HUDEP-2 (cell line): ENCODE measurements around the gene CTRB1.

Experiments
- DNase-seq, 76 experiments: peaks; one replicate each; lab custom pipeline; 2025; ENCODE audit not compliant: unreplicated experiment in 76 of 76; lab: John Stamatoyannopoulos, UW

Gene CTRB1

DNA sequence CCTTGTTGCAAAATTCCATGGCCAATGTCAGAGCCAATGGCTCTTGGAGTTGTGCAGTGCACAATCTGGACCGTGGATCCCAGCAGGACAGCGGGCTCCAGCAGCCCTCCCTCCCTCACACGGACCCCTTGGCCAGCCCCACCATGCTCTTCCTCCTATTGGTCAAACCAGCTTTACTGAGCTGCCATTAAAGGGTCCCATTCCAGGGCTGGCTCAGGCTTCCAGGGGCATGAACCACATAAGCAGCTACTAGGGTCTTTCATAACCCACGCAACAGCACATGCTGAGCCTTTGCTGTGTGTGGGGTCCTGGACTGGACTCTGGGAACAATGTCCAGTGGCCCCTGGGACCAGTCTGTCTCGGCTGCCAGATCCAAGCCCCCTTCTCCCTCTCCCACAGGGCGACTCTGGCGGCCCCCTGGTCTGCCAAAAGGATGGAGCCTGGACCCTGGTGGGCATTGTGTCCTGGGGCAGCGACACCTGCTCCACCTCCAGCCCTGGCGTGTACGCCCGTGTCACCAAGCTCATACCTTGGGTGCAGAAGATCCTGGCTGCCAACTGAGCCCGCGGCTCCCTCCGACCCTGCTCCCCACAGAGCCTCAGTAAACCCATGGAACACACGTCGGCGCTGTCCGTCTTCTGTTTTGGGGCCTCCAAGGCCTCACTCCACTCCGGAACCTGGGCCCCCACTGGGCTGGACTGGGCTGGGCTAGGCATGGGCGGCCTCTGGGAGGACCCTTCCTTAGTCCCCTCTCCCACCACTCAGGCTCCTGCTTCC lies 5.7 kb downstream of the CTRB1 start:
- DNase-seq, result no peak

DNA sequence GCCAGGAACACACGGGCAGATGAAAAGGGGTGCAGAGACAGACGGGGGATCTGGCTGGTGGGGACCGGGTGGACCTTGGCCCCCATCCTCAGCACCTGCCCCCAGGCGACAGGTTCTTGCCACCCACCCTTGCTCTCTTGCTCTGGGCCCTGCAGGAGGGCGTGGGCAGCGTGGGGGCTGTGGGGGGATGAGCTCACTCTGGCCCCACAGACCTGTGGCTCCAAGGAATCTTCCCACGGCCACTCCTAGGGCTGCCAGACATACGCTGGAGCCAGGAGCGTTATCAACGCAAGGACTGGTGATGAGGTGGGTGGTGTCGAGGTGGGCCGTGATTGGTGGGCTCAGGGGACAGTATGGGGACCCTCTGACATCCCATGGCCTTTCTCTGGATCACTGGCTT lies 6.3 kb downstream of the CTRB1 start:
- DNase-seq, result no peak

DNA sequence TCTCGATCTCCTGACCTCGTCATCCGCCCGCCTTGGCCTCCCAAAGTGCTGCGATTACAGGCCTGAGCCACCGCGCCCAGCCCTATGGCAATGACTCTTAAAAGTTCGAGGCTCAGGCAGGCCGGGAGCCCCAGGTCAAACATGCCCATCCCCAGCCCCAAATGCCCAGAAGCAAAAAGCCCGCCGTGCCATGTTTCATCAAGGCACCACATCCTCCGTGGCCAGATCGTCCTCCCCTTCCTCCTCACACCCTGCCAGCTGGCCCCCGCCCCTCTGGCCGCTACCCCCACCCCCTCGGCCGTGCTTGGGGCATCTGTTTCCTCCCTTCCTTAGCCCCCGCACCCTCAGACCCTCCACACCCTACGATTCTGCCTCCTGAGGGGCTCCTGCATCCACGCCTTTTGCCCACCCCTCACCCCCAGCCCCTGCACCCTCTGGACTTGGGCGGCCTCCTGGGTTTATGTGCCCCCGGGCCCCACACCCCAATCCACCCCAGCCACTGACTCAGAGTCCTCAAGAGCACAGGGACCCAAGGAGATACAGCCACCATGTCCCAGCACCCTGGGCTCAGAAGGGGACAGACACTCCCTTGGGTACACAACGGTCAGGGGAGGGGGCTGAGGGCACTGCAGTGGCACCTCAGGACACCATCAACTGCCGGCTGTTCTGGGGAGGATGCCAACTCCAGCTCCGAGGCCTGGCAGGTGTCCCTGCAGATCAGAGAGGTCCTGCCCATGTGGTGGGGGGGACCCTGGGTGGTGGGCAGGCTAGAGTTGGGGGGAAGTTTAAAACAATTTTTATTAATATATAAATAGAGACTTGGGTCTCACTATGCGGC lies 7.1 kb downstream of the CTRB1 start:
- no peak for DNase-seq

DNA sequence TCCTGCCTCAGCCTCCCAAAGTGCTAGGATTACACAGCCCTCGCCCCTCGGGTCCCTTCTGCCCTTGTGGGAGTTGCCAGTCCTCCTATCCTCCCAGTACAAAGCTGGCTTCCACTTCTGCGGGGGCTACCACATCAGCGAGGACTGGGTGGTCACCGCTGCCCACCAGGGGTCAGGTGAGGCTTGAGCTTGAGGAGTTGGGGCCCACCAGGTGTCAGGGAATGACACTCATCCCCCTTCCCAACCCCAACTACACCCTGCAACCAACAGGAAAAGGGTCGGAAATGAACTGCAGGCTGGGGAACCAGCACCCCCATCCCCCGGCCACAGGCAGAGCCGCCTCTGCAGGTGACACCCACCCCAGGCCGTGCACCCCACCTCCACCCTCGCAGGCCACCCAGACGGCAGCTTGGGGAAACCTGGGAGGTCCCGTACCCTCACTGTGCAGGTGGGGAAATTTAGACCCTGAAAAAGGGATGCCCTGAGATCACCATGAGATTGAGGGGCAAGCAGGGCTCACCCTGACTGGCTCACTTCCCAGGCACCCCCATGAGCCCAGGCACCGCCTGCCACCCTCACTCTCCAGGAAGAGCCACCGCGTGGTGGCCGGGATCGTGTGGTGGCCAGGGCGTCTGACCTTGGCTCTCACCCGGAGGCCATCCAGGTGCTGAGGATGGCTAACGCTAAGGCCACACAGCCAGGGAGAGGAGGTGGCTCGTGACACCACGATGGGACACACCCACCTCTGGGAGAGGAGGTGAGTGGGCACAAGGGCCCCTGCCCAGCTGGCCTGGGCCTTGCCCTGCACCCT lies 8.0 kb downstream of the CTRB1 start:
- no peak for DNase-seq

DNA sequence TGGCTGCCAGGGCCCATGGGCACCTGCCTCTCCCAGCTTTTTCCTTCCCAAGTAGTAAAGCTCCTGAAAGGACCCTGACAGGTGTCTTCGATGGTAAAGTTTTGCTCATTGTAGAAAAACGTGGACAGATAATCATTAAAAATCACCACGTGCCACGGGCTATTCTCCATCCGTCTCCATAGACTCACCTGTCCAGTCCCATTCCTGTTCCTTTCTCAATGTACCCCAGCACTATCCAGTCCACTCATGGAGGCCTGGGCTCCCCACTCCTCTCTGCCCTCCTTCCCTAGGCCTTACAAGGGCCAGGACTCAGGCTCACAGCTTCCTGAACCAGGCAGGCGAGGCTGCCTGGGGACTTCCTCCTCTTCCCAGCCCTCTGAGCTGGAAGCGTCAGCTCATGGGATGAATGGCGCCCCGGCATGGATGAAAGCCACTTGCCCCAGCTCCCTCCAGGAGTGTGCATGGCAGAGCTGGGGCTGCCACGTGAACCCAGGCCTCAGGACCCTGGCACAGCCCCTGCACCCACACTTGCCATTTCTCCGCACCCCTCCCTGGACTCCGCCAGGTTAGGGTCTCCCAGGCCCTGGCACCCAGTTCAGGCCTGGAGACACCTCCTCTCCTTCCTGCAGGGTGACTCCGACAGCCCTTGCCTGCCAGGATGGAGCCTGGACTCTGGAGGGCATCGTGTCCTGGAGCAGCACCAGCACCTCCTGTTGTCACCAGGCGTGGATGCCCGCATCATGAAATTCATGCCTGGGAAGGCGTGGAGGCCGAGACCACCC lies 8.8 kb downstream of the CTRB1 start:
- no peak for DNase-seq

DNA sequence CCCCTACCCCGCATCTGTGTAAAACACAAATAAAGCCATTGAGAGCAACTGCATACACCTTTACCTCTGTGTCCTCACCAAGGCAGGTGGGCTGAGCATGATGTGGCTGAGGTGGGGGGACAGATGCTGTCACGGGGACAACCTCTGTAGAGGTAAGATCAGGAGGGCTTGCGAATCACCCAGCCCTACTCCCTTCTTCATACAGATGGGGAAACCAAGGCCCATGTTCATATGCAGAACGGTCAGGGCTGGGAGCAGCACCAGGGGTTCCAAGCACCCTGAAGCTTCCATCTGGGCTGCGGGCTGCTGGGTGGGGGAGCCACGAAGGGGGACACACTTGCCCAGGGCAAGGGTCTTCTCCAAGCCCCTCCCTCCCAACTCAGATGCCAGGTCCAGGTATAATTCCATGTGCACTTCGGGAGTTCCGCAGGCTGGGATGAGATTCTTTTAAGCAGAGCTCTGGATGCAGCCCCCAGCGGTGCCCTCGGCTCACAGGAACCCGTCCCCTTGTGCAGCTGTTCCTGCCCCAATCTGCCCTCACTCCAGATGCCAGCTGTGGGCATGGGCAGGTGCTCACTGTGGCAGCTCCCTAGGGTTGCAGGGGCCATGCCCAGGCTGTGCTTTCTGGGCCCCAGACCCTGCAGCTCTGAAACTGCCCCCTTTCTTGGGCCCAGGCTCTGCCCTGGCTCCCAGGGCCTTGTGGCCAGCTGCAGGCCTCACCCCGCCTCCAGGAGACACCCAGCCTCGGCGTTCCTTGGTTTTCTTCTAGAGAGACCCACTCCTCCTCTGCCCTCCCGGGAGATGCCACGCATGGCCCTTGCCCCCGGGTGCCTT lies 9.6 kb downstream of the CTRB1 start:
- DNase-seq, result no peak

DNA sequence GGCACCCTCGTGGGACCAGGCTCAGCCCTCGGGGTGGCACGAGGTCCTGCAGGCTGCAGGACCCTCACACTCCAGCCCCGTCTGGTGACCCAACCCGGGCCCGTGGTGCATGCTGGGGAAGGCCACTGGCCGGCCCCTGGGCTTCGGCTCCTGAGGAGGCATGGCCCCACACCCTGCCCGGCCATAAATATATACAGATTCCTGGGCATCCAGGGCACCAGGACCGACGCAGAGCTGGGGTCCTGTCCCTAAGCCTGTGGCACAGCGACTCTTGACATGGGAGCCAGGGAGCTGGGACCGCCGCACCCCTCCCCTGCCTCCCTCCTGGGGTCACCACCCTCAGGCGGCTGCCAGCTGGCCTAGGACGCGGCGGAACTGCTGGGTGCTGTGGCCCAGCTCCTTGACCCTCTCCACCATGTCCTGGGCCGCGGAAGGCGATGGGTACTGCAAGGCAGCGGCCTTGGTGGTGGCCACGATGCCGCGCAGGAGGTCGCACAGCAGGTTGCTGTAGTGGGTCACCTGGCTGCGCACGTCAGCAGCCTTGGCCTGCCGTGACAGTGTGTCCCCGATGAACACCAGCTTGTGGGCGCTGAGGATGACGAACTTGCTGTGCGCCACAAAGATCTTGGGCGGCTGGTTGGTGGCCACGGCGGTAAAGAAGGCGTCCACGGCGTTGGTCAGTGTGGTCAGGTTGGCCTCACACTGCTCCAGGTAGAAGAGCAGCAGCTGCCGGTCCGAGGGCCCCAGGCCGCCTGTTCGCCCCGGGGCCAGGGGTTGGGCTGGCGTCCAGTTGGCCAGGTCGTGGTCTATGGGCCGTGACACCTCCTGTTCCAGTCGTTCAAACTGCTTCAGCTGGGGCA lies 10.6 kb downstream of the CTRB1 start:
- no peak for DNase-seq

DNA sequence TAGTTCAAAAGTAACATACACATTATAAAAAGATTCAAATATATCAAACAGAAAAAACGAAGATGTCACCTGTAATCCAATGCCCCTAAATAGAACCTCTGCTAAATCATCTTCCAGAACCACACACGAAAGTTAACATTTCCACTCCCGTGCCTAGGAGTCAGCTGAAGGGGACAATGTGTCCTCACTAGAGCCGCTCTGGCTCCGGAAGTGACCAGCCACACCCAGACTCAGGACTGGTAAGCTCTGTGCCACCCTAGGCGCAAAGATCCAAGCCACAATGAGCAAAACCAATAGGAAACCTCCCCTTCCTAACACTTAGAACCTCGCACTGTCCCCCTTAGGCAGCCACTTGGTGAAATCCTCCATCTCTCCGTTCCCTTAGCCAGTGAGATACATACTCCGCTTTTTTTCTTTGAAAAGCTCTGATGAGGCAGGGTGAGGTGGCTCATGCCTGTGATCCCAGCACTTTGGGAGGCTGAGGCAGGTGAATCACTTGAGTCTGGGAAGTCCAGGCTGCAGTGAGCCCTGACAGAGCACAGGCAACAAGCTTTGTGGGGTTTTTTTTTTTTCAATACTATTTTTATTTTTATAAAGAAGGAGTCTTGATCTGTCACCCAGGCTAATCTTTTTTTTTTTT lies 11.8 kb downstream of the CTRB1 start:
- DNase-seq, result peak in 1 of 76 experiments; percentile 15

DNA sequence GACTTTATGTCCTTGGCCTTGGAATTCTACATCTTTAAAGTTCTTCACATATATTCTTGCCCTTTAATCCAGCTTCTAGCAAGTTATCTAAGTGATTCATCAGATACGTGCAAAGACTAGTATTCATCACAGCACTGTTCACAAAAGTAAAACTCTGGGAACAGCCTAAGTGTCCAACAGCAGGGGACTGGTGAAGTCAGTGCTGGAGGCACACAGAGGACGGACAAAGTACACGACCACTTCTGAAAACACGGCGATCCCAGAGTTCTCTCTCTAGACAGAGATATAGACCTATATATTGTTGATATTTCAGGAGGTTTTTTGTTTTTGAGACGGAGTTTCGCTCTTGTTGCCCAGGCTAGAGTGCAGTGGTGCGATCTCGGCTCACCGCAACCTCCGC lies 12.8 kb downstream of the CTRB1 start:
- DNase-seq, result no peak

DNA sequence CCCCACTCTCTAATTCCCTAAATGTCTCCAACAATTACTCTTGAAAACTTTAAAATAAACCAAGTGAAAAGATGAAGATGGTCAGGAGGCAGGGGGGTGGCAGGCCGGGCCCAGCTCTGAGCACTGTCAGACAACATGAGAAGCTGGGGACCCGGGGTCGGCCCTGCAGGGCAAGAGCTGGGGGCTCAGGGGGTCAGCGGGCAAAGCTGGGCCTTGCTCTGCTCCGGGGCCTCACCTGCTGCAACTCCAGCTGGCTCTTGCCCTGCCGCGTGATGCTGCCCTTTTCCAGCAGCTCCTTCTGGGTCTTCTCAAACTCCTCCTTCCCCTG lies 14.8 kb downstream of the CTRB1 start:
- DNase-seq, result no peak

DNA sequence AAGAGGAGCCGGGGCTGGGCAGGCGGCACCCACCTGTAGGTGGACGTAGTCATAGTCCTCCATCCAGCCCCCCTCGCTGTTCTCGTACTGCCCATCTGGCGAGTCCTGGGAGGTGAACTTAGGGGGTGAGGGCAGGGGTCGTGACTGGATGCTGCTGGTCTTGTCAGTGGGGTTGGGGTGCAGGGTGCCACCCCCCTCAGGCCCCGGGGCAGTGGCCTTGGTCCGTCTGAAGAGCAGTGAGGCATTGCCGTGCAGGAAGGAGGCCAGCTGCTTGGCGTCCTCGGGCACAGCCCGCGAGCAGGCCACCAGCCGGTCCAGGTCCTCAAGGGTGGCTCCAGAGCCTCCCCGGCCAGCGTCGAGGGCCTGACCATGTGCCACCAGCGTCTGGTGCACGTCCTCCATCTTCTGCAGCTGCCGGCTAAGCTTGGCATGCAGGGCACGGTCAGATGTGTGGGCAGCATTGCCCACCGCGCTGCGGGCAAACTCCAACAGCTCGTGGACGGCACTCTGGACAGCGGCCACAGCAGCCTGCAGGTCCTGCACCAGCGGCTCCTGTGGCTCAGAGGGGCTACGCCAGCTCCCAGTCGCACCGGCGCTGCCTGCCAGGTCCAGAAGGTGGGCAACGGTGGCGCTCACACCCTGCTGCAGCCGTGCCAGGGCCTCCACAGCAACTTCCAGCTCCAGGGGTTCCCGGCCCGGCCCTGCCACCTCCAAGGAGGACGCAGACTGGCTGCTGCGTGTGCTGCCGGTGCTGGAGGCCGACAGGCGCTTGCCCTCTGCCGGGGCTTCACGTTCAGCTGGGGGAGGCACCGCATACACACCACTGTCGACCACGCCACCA lies 16.3 kb downstream of the CTRB1 start:
- no peak for DNase-seq

DNA sequence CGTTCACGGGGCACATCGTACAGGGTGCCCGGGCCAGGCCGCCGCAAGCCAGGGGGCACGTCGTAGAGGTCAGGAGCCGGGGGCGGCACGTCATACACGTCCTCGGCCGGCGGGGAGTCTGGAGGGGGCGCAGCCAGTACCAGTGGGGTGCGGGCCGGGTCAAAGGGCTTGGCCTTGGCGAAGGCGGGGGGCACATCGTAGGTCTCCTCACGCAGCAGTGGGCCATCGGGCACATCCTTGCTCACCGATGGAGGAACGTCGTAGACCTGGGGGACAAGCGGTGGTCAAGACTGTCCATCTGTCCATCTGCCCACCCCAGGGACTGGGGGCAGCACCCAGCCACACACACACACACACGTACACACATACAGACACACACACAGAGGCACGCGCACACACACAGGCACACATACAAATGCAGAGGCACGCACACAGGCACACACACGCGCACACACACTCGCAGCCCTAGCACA lies 17.0 kb downstream of the CTRB1 start:
- no peak for DNase-seq

DNA sequence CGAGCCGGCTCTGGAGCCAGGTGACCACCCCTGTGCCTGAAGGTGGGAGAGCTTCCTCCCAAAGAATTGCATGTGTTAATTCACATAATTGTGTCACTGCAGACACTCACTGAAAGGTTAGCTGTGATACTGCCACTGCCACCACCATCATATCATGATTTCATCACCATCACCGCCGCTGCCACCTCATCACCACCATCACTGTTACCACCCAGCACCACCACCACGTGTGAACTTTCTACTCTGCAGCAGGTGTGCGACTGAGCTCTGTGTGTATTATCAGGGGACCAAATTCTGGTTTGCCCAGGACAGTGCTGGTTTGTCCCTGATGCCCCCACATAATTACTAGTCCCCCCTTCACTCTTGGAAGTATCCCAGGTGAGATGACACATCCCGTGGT lies 17.4 kb downstream of the CTRB1 start:
- no peak for DNase-seq

DNA sequence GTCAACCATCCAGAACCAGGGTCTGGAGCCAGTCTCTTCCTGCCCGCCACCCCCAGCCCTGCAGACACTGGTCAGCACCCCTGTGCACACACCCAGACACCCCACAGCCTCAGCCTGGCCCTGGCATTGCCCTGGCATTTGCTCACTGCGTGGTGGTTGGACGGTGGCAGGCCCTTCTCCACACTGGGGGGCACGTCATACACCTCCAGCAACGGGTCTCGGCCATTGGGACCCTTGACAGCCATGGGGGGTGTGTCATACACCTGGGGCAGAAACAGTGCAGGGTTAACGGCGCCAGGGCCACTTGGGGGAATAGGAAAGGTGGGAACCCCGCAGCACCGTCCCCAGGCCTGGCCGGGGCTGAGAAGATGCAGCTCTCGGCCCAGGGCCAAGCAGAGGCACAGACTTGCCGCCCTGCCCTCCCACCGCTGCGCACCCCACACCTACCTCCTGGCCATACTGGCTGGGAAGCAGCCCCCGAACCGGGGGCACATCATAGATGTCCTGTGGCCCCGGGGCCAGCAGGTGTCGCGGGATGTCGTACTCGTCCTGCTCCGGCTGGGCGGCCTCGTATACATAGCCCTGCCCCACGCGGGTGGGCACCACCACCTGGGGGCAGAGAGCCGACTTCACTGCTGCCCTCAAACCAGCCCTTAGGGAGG lies 18.1 kb downstream of the CTRB1 start:
- no peak for DNase-seq

DNA sequence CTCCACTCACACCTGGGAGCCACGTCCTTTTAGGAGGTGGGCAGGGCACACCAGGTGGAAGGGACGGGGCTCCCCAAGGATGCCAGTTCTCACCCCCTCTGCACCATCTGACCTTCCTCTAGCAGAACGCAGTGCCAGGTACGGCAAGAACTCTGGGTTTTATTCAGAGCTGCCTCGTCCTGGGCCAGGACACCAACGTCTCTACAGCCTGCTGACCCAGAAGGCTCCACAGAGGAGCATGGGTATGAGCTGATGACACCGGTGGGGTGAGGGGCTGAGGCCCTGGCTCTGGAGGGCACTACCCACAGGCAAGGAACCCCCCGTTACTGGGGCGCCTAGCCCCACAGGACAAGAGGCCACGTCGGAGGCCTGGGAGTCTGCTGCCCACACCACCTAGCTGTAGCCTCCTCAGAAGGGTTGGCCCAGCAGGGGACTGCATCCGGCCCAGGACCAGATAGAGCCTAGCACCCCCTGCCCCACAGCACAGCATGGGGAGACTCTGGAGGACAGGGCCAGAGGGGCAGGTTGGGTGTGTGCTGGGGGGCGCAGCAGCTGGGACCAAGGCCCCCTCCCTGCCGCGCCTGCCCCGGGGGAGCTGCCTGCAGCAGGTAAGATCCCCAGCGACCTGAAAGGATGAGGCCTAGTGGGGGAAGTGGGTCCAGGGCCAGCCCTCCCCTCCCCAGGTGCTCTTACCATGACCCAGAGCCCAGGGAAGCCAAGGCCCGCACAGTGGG lies 18.8 kb downstream of the CTRB1 start:
- no peak for DNase-seq
